Neural progenitor cell (in vitro differentiated cells): ENCODE results near the gene HRH4.

Experiments used
- EZH2 ChIP-seq: fragments of 200-600 bp; sonication (generic); IDR thresholded peaks from 2 replicates; pipeline ENCODE4 v1.6.1; 2017; ENCODE audit warnings: antibody characterized with exemption, mild to moderate bottlenecking, moderate library complexity
- EZH2phosphoT487 ChIP-seq: fragments of 200-600 bp; sonication (generic); IDR thresholded peaks from 2 replicates; pipeline ENCODE4 v1.6.1; 2017; ENCODE audit warnings: antibody characterized with exemption
- TF ChIP-seq, protein P1 (sequence below): fragments of 200-600 bp; sonication (generic); IDR thresholded peaks from 2 replicates; pipeline ENCODE4 v1.5.1; 2017; ENCODE audit warnings: antibody characterized with exemption, mild to moderate bottlenecking

DNA sequence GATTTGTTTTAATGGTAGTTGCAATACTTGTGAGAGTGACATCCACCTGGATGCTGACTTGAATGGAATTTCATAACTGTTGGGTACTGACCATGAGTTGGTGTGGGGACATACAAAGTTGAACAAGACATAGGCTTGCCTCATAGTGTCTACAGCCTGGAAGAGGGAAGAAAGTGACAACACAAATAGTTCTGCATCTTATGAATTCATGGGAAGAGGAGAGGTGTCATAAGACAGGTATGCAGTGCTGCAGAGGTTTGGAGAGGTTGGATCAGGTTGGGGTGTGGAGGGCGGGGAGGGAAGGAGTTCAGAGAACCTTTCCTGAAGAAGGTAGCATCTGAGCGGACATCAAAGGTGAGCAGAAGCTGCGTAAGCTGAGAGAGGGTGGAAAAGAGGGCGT, 44.0 kb downstream of the HRH4 start:
- TF ChIP-seq, protein P1, sequence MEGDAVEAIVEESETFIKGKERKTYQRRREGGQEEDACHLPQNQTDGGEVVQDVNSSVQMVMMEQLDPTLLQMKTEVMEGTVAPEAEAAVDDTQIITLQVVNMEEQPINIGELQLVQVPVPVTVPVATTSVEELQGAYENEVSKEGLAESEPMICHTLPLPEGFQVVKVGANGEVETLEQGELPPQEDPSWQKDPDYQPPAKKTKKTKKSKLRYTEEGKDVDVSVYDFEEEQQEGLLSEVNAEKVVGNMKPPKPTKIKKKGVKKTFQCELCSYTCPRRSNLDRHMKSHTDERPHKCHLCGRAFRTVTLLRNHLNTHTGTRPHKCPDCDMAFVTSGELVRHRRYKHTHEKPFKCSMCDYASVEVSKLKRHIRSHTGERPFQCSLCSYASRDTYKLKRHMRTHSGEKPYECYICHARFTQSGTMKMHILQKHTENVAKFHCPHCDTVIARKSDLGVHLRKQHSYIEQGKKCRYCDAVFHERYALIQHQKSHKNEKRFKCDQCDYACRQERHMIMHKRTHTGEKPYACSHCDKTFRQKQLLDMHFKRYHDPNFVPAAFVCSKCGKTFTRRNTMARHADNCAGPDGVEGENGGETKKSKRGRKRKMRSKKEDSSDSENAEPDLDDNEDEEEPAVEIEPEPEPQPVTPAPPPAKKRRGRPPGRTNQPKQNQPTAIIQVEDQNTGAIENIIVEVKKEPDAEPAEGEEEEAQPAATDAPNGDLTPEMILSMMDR = no peak
- TF ChIP-seq EZH2 (no peak), EZH2phosphoT487 (no peak)
